Caco-2 (cell line): ENCODE results near the gene CNOT10. TPM values are rescaled to one million over a fixed set of nuclear protein-coding genes. Genes with fewer than 3 reads are reported as not detected.
"Not testable (repeated sequence)": the region's sequence is repeated elsewhere in the genome, so short reads cannot be mapped to it uniquely, and the experiment has no call there.

Experiments used
- BruUV-seq: library from RNA; stranded (reverse); fragments of 400-500 nt; replicated peaks from 2 replicates; lab custom pipeline; 2021; lab: Mats Ljungman, UMichigan
- CTCF ChIA-PET: fragments of 300-600 bp; sonication (Branson Sonifier 250); formaldehyde crosslinking; loops from one replicate; lab custom pipeline; 2022; ENCODE audit warnings: antibody characterized with exemption; lab: Charles Lee
- POLR2A ChIA-PET: fragments of 300-600 bp; sonication (Branson Sonifier 250); formaldehyde crosslinking; loops from one replicate; lab custom pipeline; 2022; ENCODE audit warnings: antibody characterized with exemption; lab: Charles Lee
- DNase-seq, 2 experiments: peaks; one replicate each; pipeline versions ENCODE4 v3.0.0 to v3.0.0-alpha.2; 2020 to 2022
- H3K27me3 ChIP-seq: replicated peaks from 2 replicates; pipeline ENCODE4 v1.6.0; 2011; ENCODE audit warnings: low read length; ENCODE audit not compliant: control insufficient read depth, insufficient read depth
- H3K36me3 ChIP-seq: 2 replicates; pipeline ENCODE4 v1.5.1; 2011; ENCODE audit warnings: low read length; ENCODE audit not compliant: control insufficient read depth, insufficient read depth
- H3K4me1 ChIP-seq: fragments of 250-450 bp; sonication (Bioruptor Pico); 2 replicates; pipeline ENCODE4 v1.5.1; 2020; ENCODE audit warnings: mild to moderate bottlenecking
- H3K4me3 ChIP-seq: 2 replicates; pipeline ENCODE4 v1.5.1; 2011; ENCODE audit warnings: low read depth, mild to moderate bottlenecking, control low read depth, low read length
- H3K9me3 ChIP-seq: fragments of 250-450 bp; sonication (Bioruptor Pico); 2 replicates; pipeline ENCODE4 v1.5.1; 2020; ENCODE audit warnings: mild to moderate bottlenecking, moderate library complexity
- H3K27ac Mint-ChIP-seq: one replicate; pipeline ENCODE4 v1.8.0; 2022; ENCODE audit warnings: mixed read lengths; ENCODE audit not compliant: unreplicated experiment
- H3K27me3 Mint-ChIP-seq: one replicate; pipeline ENCODE4 v1.8.0; 2022; ENCODE audit warnings: mixed read lengths; ENCODE audit not compliant: insufficient read depth, unreplicated experiment
- H3K36me3 Mint-ChIP-seq: one replicate; pipeline ENCODE4 v1.8.0; 2022; ENCODE audit warnings: mild to moderate bottlenecking, mixed read lengths; ENCODE audit not compliant: insufficient read depth, unreplicated experiment
- H3K4me1 Mint-ChIP-seq: one replicate; pipeline ENCODE4 v1.8.0; 2022; ENCODE audit warnings: low read depth, mixed read lengths; ENCODE audit not compliant: unreplicated experiment
- H3K4me3 Mint-ChIP-seq: one replicate; pipeline ENCODE4 v1.8.0; 2022; ENCODE audit warnings: mild to moderate bottlenecking, moderate library complexity, mixed read lengths; ENCODE audit not compliant: unreplicated experiment
- H3K9me3 Mint-ChIP-seq: one replicate; pipeline ENCODE4 v1.8.0; 2022; ENCODE audit warnings: mixed read lengths; ENCODE audit not compliant: unreplicated experiment
- CTCF ChIP-seq, 2 experiments: fragments of 200-600 bp in 1 of 2; IDR thresholded peaks; 1 replicate in 1 of 2; 2 replicates in 1 of 2; pipeline versions ENCODE4 v1.5.1 to v1.8.0; 2011 to 2022; ENCODE audit warnings: antibody characterized with exemption in 1 of 2, control low read depth in 1 of 2, inconsistent platforms in 1 of 2, low read depth in 1 of 2, low read length in 1 of 2, mild to moderate bottlenecking in 1 of 2, moderate library complexity in 1 of 2; ENCODE audit not compliant: insufficient read depth in 1 of 2, severe bottlenecking in 1 of 2, unreplicated experiment in 1 of 2
- intact Hi-C: fragments of 100-400 bp; cut with micrococcal nuclease; formaldehyde crosslinking; loops from one replicate; pipeline ENCODE4 v1.10.0; 2022; ENCODE audit not compliant: unreplicated experiment
- total RNA-seq: library from RNA; stranded (reverse); gene quantifications from 2 replicates; pipeline ENCODE4 v1.2.3, GENCODE V29; 2022

The CNOT10 gene
- total RNA-seq, 1 experiment from 2014 or later, result 49.5 TPM

GRCh38 chr3:32667072-32667582 lies 17.9 kb upstream of the CNOT10 start:
- CTCF ChIA-PET, result interaction anchor here (0.7 kb wide), 1 partner anchor 155 kb away, joined by 3 read pairs; no protein-coding TSS in a partner anchor
- no peak overlapping the region for H3K27ac Mint-ChIP-seq
- H3K27me3 ChIP-seq, result no peaks in the 10 kb centered on the region

GRCh38 chr3:32669226-32669625 lies 15.8 kb upstream of the CNOT10 start:
- H3K9me3 ChIP-seq, intact Hi-C loops, H3K4me1 ChIP-seq, BruUV-seq, H3K27ac Mint-ChIP-seq, H3K36me3 ChIP-seq, H3K27me3 Mint-ChIP-seq, POLR2A ChIA-PET, H3K9me3 Mint-ChIP-seq, H3K36me3 Mint-ChIP-seq, H3K27me3 ChIP-seq, CTCF ChIA-PET, DNase-seq, H3K4me1 Mint-ChIP-seq, H3K4me3 Mint-ChIP-seq, H3K4me3 ChIP-seq: not testable (repeated sequence)

More at GRCh38 chr3:32667072-32667582, 17.9 kb upstream of the CNOT10 start:
- Mint-ChIP-seq H3K36me3 (no peaks in the 10 kb centered on the region), H3K27me3 (peaks cover 4% of the 10 kb centered on the region), H3K4me3 (no peak overlapping the region), H3K4me1 (no peaks in the 10 kb centered on the region), H3K9me3 (no peaks in the 10 kb centered on the region)
- TF ChIP-seq CTCF (IDR thresholded peaks at IDR 0.05; ENCODE audit: insufficient read depth in 1 of 2, low read depth in 1 of 2, low read length in 1 of 2, severe bottlenecking in 1 of 2, unreplicated experiment in 1 of 2), result no peak
- POLR2A ChIA-PET, result no interaction called here
- no peaks in the 10 kb centered on the region for H3K36me3 ChIP-seq
- DNase-seq, result no peak
- H3K9me3 ChIP-seq, result no peaks in the 10 kb centered on the region
- BruUV-seq, result no TSS peak
- H3K4me3 ChIP-seq, result no peak overlapping the region
- peaks cover 5% of the 10 kb centered on the region; the same call in 1 of the 2 replicates for H3K4me1 ChIP-seq
- intact Hi-C loops, result no loop called here

- H3K27me3 ChIP-seq, H3K4me3 ChIP-seq, intact Hi-C loops, H3K36me3 ChIP-seq, H3K4me1 Mint-ChIP-seq, H3K9me3 ChIP-seq, H3K27me3 Mint-ChIP-seq, H3K9me3 Mint-ChIP-seq, H3K27ac Mint-ChIP-seq, BruUV-seq, H3K4me3 Mint-ChIP-seq, H3K36me3 Mint-ChIP-seq, POLR2A ChIA-PET, DNase-seq, H3K4me1 ChIP-seq: not testable (repeated sequence)
- CTCF ChIA-PET, result interaction anchor here (0.6 kb wide), 1 partner anchor 76 kb away, joined by 3 read pairs; no protein-coding TSS in a partner anchor
These were observed 11.3 kb upstream of the CNOT10 start for GRCh38 chr3:32673730-32674129.

- CTCF ChIA-PET, result no interaction called here
- no peak overlapping the region for H3K27ac Mint-ChIP-seq
- POLR2A ChIA-PET, result no interaction called here
These were observed 9.8 kb upstream of the CNOT10 start for GRCh38 chr3:32675164-32675563.

More at GRCh38 chr3:32675164-32675563, 9.8 kb upstream of the CNOT10 start:
- no peak for DNase-seq
- H3K4me3 ChIP-seq, result no peak overlapping the region
- no peaks in the 10 kb centered on the region for H3K4me1 ChIP-seq
- BruUV-seq, result no TSS peak
- H3K27me3 ChIP-seq, result no peaks in the 10 kb centered on the region
- no peaks in the 10 kb centered on the region for H3K27me3 Mint-ChIP-seq
- H3K4me1 Mint-ChIP-seq, result no peaks in the 10 kb centered on the region
- no peak for TF ChIP-seq CTCF (IDR thresholded peaks at IDR 0.05; ENCODE audit: insufficient read depth in 1 of 2, low read depth in 1 of 2, low read length in 1 of 2, severe bottlenecking in 1 of 2, unreplicated experiment in 1 of 2)
- no peaks in the 10 kb centered on the region for H3K9me3 ChIP-seq
- H3K4me3 Mint-ChIP-seq, result no peak overlapping the region
- no peaks in the 10 kb centered on the region for H3K36me3 ChIP-seq
- intact Hi-C loops, result no loop called here
- H3K36me3 Mint-ChIP-seq, result no peaks in the 10 kb centered on the region
- H3K9me3 Mint-ChIP-seq, result no peaks in the 10 kb centered on the region
